OCI-LY3 (cell line): ENCODE data around the gene CT83.

Source experiments
- EZH2phosphoT487 ChIP-seq: fragments of 200-600 bp; shearing (Covaris generic); IDR thresholded peaks from 2 replicates; pipeline ENCODE4 v1.6.1; 2018; ENCODE audit warnings: antibody characterized with exemption, mixed run types, low read depth
- TF ChIP-seq, protein P1 (sequence below): fragments of 200-600, 300-600 bp; sonication (generic); IDR thresholded peaks from 2 replicates; pipeline ENCODE4 v1.5.1; 2014; ENCODE audit warnings: antibody characterized with exemption, low read length, low read depth

DNA sequence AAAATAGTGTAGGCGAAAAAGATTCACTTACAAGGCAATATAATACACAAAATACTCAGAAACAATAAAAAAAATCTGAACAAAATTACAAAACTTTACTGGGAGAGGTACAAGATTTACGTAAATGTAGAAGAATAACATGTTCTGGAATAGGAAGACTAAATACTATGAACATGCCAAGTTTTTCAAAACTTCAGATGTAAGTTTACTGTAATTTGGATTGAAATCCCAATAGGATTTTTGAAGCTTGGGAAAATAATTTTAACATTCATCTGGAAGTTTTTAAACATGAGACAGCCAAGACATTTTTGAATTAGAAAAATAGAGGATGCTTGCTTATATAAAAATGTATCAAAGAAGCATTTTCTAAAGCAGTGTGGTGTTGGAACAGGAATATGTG, 30.5 kb upstream of the CT83 start:
- TF ChIP-seq, protein P1, sequence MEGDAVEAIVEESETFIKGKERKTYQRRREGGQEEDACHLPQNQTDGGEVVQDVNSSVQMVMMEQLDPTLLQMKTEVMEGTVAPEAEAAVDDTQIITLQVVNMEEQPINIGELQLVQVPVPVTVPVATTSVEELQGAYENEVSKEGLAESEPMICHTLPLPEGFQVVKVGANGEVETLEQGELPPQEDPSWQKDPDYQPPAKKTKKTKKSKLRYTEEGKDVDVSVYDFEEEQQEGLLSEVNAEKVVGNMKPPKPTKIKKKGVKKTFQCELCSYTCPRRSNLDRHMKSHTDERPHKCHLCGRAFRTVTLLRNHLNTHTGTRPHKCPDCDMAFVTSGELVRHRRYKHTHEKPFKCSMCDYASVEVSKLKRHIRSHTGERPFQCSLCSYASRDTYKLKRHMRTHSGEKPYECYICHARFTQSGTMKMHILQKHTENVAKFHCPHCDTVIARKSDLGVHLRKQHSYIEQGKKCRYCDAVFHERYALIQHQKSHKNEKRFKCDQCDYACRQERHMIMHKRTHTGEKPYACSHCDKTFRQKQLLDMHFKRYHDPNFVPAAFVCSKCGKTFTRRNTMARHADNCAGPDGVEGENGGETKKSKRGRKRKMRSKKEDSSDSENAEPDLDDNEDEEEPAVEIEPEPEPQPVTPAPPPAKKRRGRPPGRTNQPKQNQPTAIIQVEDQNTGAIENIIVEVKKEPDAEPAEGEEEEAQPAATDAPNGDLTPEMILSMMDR: no peak
- TF ChIP-seq EZH2phosphoT487: no peak
